Vagina (tissue), 2 donors: Measurements from ENCODE around the gene SLC48A1. TPM values are rescaled to one million over a fixed set of nuclear protein-coding genes. Genes with fewer than 3 reads are reported as not detected.

Source experiments
- DNase-seq, 2 donors: peaks; one replicate each; pipeline ENCODE4 v3.0.0-alpha.2; 2017; ENCODE audit errors: extremely low spot score in 2 of 2
- H3K27ac ChIP-seq: fragments of 200-600 bp; sonication (generic); one replicate; pipeline ENCODE4 v1.5.1; 2019
- H3K27me3 ChIP-seq: fragments of 200-600 bp; sonication (generic); one replicate; pipeline ENCODE4 v1.5.1; 2019
- H3K36me3 ChIP-seq, 2 donors: fragments of 200-600 bp; sonication (generic); one replicate each; pipeline ENCODE4 v1.5.1; 2017 to 2019
- H3K4me1 ChIP-seq: fragments of 200-600 bp; sonication (generic); one replicate; pipeline ENCODE4 v1.5.1; 2019
- H3K4me3 ChIP-seq, 2 donors: fragments of 200-600 bp; sonication (generic); 1 replicate in 1 of 2; 2 replicates in 1 of 2; pipeline ENCODE4 v1.5.1; 2016 to 2019
- H3K9me3 ChIP-seq: fragments of 200-600 bp; sonication (generic); one replicate; pipeline ENCODE4 v1.5.1; 2019
- CTCF ChIP-seq, 3 experiments: fragments of 450-650 bp in 2 of 3; fragments of 200-600 bp in 1 of 3; sonication (generic) in 1 of 3; IDR thresholded peaks; one replicate each; pipeline ENCODE4 v1.5.1; 2017 to 2019; ENCODE audit warnings: antibody characterized with exemption in 3 of 3, mild to moderate bottlenecking in 2 of 3, moderate library complexity in 2 of 3
- POLR2A ChIP-seq, 2 donors: fragments of 450-650 bp; IDR thresholded peaks; one replicate each; pipeline ENCODE4 v1.6.1; 2017; ENCODE audit warnings: antibody characterized with exemption in 2 of 2, mild to moderate bottlenecking in 2 of 2, moderate library complexity in 2 of 2
- POLR2AphosphoS5 ChIP-seq, 2 donors: sonication (generic); formaldehyde crosslinking; IDR thresholded peaks; one replicate each; pipeline ENCODE4 v1.9.0; 2017; ENCODE audit warnings: antibody characterized with exemption in 2 of 2, mild to moderate bottlenecking in 2 of 2, low read depth in 1 of 2; ENCODE audit not compliant: insufficient read depth in 1 of 2
- intact Hi-C: fragments of 100-400 bp; cut with DNase I; formaldehyde crosslinking; loops from one replicate; pipeline ENCODE4 v1.15.1; 2023
- total RNA-seq: library from RNA; depleted of rRNA; stranded (reverse); fragments of >200 nt; gene quantifications from one replicate; pipeline ENCODE4 v1.2.3, GENCODE V29; 2016

SLC48A1 gene
- total RNA-seq, 1 donor from 2014 or later, result 20.9 TPM

GRCh38 chr12:47739979-47740378 is 33.1 kb upstream of the SLC48A1 start:
- TF ChIP-seq POLR2AphosphoS5 (IDR thresholded peaks at IDR 0.05; ENCODE audit: insufficient read depth in 1 of 2, low read depth in 1 of 2) (peak in 1 of 2 donors; percentile 9), CTCF (IDR thresholded peaks at IDR 0.05) (no peak)
- no peaks in the 10 kb centered on the region for H3K36me3 ChIP-seq
- DNase-seq, result no peak
- H3K4me3 ChIP-seq, result no peak overlapping the region
- H3K9me3 ChIP-seq, result no peaks in the 10 kb centered on the region
- no peak overlapping the region for H3K27ac ChIP-seq
- intact Hi-C loops, result loop anchor here (5.0 kb wide), 1 partner anchor 37 kb away; no protein-coding TSS in a partner anchor
- H3K4me1 ChIP-seq, result peaks cover 55% of the 10 kb centered on the region
- no peaks in the 10 kb centered on the region for H3K27me3 ChIP-seq

- H3K27me3 ChIP-seq, result no peaks in the 10 kb centered on the region
- H3K36me3 ChIP-seq, result no peaks in the 10 kb centered on the region
- H3K27ac ChIP-seq, result no peak overlapping the region
- peaks cover 47% of the 10 kb centered on the region for H3K4me1 ChIP-seq
- TF ChIP-seq POLR2AphosphoS5 (IDR thresholded peaks at IDR 0.05; ENCODE audit: insufficient read depth in 1 of 2, low read depth in 1 of 2) (no peak), CTCF (IDR thresholded peaks at IDR 0.05) (no peak), POLR2A (IDR thresholded peaks at IDR 0.05) (no peak)
- H3K9me3 ChIP-seq, result no peaks in the 10 kb centered on the region
- intact Hi-C loops, result no loop called here
- no peak overlapping the region for H3K4me3 ChIP-seq
- no peak for DNase-seq
These were observed 32.3 kb upstream of the SLC48A1 start for GRCh38 chr12:47740606-47741339.

- Histone ChIP-seq H3K9me3 (no peaks in the 10 kb centered on the region), H3K27me3 (no peaks in the 10 kb centered on the region), H3K36me3 (no peaks in the 10 kb centered on the region), H3K4me1 (peaks cover 41% of the 10 kb centered on the region), H3K27ac (no peak overlapping the region), H3K4me3 (no peak overlapping the region)
- TF ChIP-seq CTCF (IDR thresholded peaks at IDR 0.05), result no peak
- no peak for TF ChIP-seq POLR2AphosphoS5 (IDR thresholded peaks at IDR 0.05; ENCODE audit: insufficient read depth in 1 of 2, low read depth in 1 of 2)
- no peak for TF ChIP-seq POLR2A (IDR thresholded peaks at IDR 0.05)
- DNase-seq, result no peak
- intact Hi-C loops, result no loop called here
These were observed 31.7 kb upstream of the SLC48A1 start for GRCh38 chr12:47741340-47741703.

GRCh38 chr12:47742253-47742825 is 30.7 kb upstream of the SLC48A1 start:
- Histone ChIP-seq H3K4me1 (peaks cover 34% of the 10 kb centered on the region), H3K36me3 (no peaks in the 10 kb centered on the region), H3K4me3 (no peak overlapping the region), H3K27ac (no peak overlapping the region), H3K9me3 (no peaks in the 10 kb centered on the region), H3K27me3 (no peaks in the 10 kb centered on the region)
- no peak for TF ChIP-seq POLR2A (IDR thresholded peaks at IDR 0.05)
- peak; percentile 93 to 94 (median 94) for TF ChIP-seq CTCF (IDR thresholded peaks at IDR 0.05)
- no peak for TF ChIP-seq POLR2AphosphoS5 (IDR thresholded peaks at IDR 0.05; ENCODE audit: insufficient read depth in 1 of 2, low read depth in 1 of 2)
- intact Hi-C loops, result no loop called here
- no peak for DNase-seq

GRCh38 chr12:47743311-47743860 is 29.7 kb upstream of the SLC48A1 start:
- Histone ChIP-seq H3K27ac (no peak overlapping the region), H3K36me3 (no peaks in the 10 kb centered on the region), H3K4me1 (peaks cover 23% of the 10 kb centered on the region), H3K4me3 (no peak overlapping the region), H3K9me3 (no peaks in the 10 kb centered on the region), H3K27me3 (no peaks in the 10 kb centered on the region)
- DNase-seq, result no peak
- intact Hi-C loops, result no loop called here
- TF ChIP-seq POLR2A (IDR thresholded peaks at IDR 0.05) (no peak), CTCF (IDR thresholded peaks at IDR 0.05) (no peak), POLR2AphosphoS5 (IDR thresholded peaks at IDR 0.05; ENCODE audit: insufficient read depth in 1 of 2, low read depth in 1 of 2) (no peak)
